HCT116 (cell line): Measurements from ENCODE around the gene MKI67. TPM values are rescaled to one million over a fixed set of nuclear protein-coding genes. Genes with fewer than 3 reads are reported as not detected.

Source experiments
- ATAC-seq: fragments of 200-7000 bp; cut with Tn5 transposase; 2 replicates; pipeline ENCODE4 v1.9.1; 2020; ENCODE audit warnings: mild to moderate bottlenecking, moderate library complexity
- BruUV-seq: library from RNA; stranded (reverse); fragments of 400-500 nt; replicated peaks from 2 replicates; lab custom pipeline; 2021; lab: Mats Ljungman, UMichigan
- CTCF ChIA-PET: fragments of 300-600 bp; sonication (Branson Sonifier 250); formaldehyde crosslinking; loops from one replicate; lab custom pipeline; 2021; ENCODE audit warnings: antibody characterized with exemption; lab: Charles Lee
- POLR2A ChIA-PET: fragments of 300-600, 350-600 bp; sonication (Branson Sonifier 250); formaldehyde crosslinking; loops from one replicate; lab custom pipeline; 2021; ENCODE audit warnings: antibody characterized with exemption; lab: Charles Lee
- RAD21 ChIA-PET, 2 experiments: fragments of 300-600 bp; sonication (Branson Sonifier 250); formaldehyde crosslinking; loops; one replicate each; lab custom pipeline; 2023; ENCODE audit warnings: low total read pairs in 2 of 2; ENCODE audit not compliant: uncharacterized antibody in 2 of 2, unreplicated experiment in 2 of 2, low non-redundant PET in 1 of 2; lab: Charles Lee
- DNase-seq: peaks from one replicate; pipeline ENCODE4 v3.0.0-alpha.2; 2010; ENCODE audit warnings: low read depth, low spot score
- H2AFZ ChIP-seq: fragments of 200-600 bp; shearing (Covaris generic), sonication (generic); 2 replicates; pipeline ENCODE4 v1.6.1; 2017; ENCODE audit warnings: low read depth, mixed run types, mixed read lengths, antibody characterized with exemption, low read length; ENCODE audit not compliant: poor library complexity, severe bottlenecking
- H3K27ac ChIP-seq: 2 replicates; pipeline ENCODE4 v1.5.1; 2012; ENCODE audit warnings: low read depth, low read length
- H3K27me3 ChIP-seq: fragments of 200-600 bp; sonication (generic); 2 replicates; pipeline ENCODE4 v1.6.1; 2016; ENCODE audit warnings: mixed run types, low read length, mixed read lengths; ENCODE audit not compliant: insufficient read depth
- H3K36me3 ChIP-seq, 2 experiments: fragments of 200-500 bp in 1 of 2; fragments of 200-600 bp in 1 of 2; sonication (Bioruptor generic) in 1 of 2; sonication (generic) in 1 of 2; 2 replicates each; pipeline versions ENCODE4 v1.5.1 to v1.6.1; 2014 to 2016; ENCODE audit warnings: low read length in 2 of 2, inconsistent platforms in 1 of 2, mixed read lengths in 1 of 2, mixed run types in 1 of 2; ENCODE audit not compliant: insufficient read depth in 2 of 2, control insufficient read depth in 1 of 2
- H3K4me1 ChIP-seq, 2 experiments: fragments of 200-600 bp in 1 of 2; sonication (generic) in 1 of 2; 2 replicates each; pipeline versions ENCODE4 v1.5.1 to v1.6.1; 2012 to 2017; ENCODE audit warnings: low read length in 2 of 2, inconsistent platforms in 1 of 2, mild to moderate bottlenecking in 1 of 2, mixed read lengths in 1 of 2, mixed run types in 1 of 2, moderate library complexity in 1 of 2; ENCODE audit not compliant: insufficient read depth in 2 of 2, control insufficient read depth in 1 of 2
- H3K4me2 ChIP-seq: fragments of 200-600 bp; sonication (generic); 2 replicates; pipeline ENCODE4 v1.6.1; 2017; ENCODE audit warnings: mixed run types, low read length, mixed read lengths
- H3K4me3 ChIP-seq, 2 experiments: fragments of 200-600 bp in 1 of 2; sonication (generic) in 1 of 2; replicated peaks in 1 of 2; 2 replicates each; pipeline ENCODE4 v1.5.1; 2011 to 2016; ENCODE audit warnings: low read length in 2 of 2, control low read depth in 1 of 2, low read depth in 1 of 2, mild to moderate bottlenecking in 1 of 2, mixed read lengths in 1 of 2, mixed run types in 1 of 2
- H3K79me2 ChIP-seq: fragments of 200-600 bp; sonication (generic); 2 replicates; pipeline ENCODE4 v1.6.1; 2017; ENCODE audit warnings: mild to moderate bottlenecking, mixed run types, low read length, moderate library complexity, mixed read lengths; ENCODE audit not compliant: insufficient read depth
- H3K9ac ChIP-seq: fragments of 200-600 bp; sonication (generic); 2 replicates; pipeline ENCODE4 v1.6.1; 2016; ENCODE audit warnings: low read length, mixed read lengths
- H3K9me2 ChIP-seq: fragments of 200-600 bp; sonication (generic), shearing (Covaris generic); 2 replicates; pipeline ENCODE4 v1.6.1; 2017; ENCODE audit warnings: mixed run types, mild to moderate bottlenecking, moderate library complexity; ENCODE audit not compliant: insufficient read depth
- H3K9me3 ChIP-seq, 2 experiments: fragments of 200-500 bp in 1 of 2; fragments of 200-600 bp in 1 of 2; sonication (Bioruptor generic) in 1 of 2; sonication (generic) in 1 of 2; 2 replicates each; pipeline ENCODE4 v1.6.1; 2014 to 2017; ENCODE audit warnings: low read length in 2 of 2, mixed read lengths in 2 of 2, inconsistent platforms in 1 of 2, low read depth in 1 of 2, mild to moderate bottlenecking in 1 of 2, mixed run types in 1 of 2, moderate library complexity in 1 of 2; ENCODE audit not compliant: control insufficient read depth in 1 of 2, insufficient read depth in 1 of 2
- H4K20me1 ChIP-seq: fragments of 200-600 bp; sonication (generic), shearing (Covaris generic); 2 replicates; pipeline ENCODE4 v1.6.1; 2017; ENCODE audit warnings: mixed run types, mild to moderate bottlenecking, moderate library complexity; ENCODE audit not compliant: insufficient read depth
- CBX3 ChIP-seq: IDR thresholded peaks from 2 replicates; pipeline ENCODE4 v1.6.1; 2012; ENCODE audit warnings: low read depth
- CEBPB ChIP-seq: IDR thresholded peaks from 2 replicates; pipeline ENCODE4 v1.6.1; 2012; ENCODE audit warnings: low read depth
- EGR1 ChIP-seq: IDR thresholded peaks from 2 replicates; pipeline ENCODE4 v1.6.1; 2012; ENCODE audit warnings: low read depth
- ELF1 ChIP-seq: IDR thresholded peaks from 2 replicates; pipeline ENCODE4 v1.6.1; 2012; ENCODE audit warnings: low read depth, borderline replicate concordance
- EZH2 ChIP-seq: fragments of 200-600 bp; sonication (generic); IDR thresholded peaks from 2 replicates; pipeline ENCODE4 v1.6.1; 2017; ENCODE audit warnings: antibody characterized with exemption, mixed run types
- EZH2phosphoT487 ChIP-seq: fragments of 200-600 bp; IDR thresholded peaks from 2 replicates; pipeline ENCODE4 v1.6.1; 2018; ENCODE audit warnings: antibody characterized with exemption, borderline replicate concordance
- FOSL1 ChIP-seq: IDR thresholded peaks from 2 replicates; pipeline ENCODE4 v1.6.1; 2012; ENCODE audit warnings: low read depth
- JUND ChIP-seq: IDR thresholded peaks from 2 replicates; pipeline ENCODE4 v1.6.1; 2012
- POLR2A ChIP-seq: IDR thresholded peaks from 2 replicates; pipeline ENCODE4 v1.7.0; 2011; ENCODE audit warnings: borderline replicate concordance; ENCODE audit not compliant: insufficient read depth, insufficient read length; ENCODE audit errors: extremely low read depth
- POLR2AphosphoS5 ChIP-seq: IDR thresholded peaks from 2 replicates; pipeline ENCODE4 v1.6.1; 2011; ENCODE audit warnings: mild to moderate bottlenecking, low read depth, low read length, moderate library complexity
- RAD21 ChIP-seq: IDR thresholded peaks from 2 replicates; pipeline ENCODE4 v1.6.1; 2012; ENCODE audit warnings: low read depth, mild to moderate bottlenecking
- SIN3A ChIP-seq: IDR thresholded peaks from 2 replicates; pipeline ENCODE4 v1.6.1; 2012; ENCODE audit warnings: low read depth
- YY1 ChIP-seq: IDR thresholded peaks from 2 replicates; pipeline ENCODE4 v1.6.1; 2011; ENCODE audit warnings: low read length, low read depth, moderate library complexity, mild to moderate bottlenecking; ENCODE audit not compliant: insufficient replicate concordance; ENCODE audit errors: extremely low read depth
- ZFX ChIP-seq: fragments of 450-650 bp; IDR thresholded peaks from 2 replicates; pipeline ENCODE4 v1.6.1; 2017
- ZNF274 ChIP-seq: fragments of 200-500 bp; sonication (Bioruptor generic); IDR thresholded peaks from 2 replicates; pipeline ENCODE4 v1.6.1; 2014; ENCODE audit warnings: mild to moderate bottlenecking, low read depth, low read length, inconsistent platforms
- intact Hi-C: fragments of 100-400 bp; cut with micrococcal nuclease; formaldehyde crosslinking; loops from 2 replicates; pipeline ENCODE4 v1.10.0; 2022
- total RNA-seq: library from RNA; stranded (reverse); gene quantifications from one replicate; pipeline ENCODE4 v1.2.1, GENCODE V29; 2021; ENCODE audit not compliant: unreplicated experiment
- TF ChIP-seq, protein P1 (sequence below): IDR thresholded peaks from 2 replicates; pipeline ENCODE4 v1.6.1; 2012
- TF ChIP-seq, protein P2 (sequence below): IDR thresholded peaks from 2 replicates; pipeline ENCODE4 v1.6.1; 2012; ENCODE audit warnings: low read depth
- TF ChIP-seq, protein P3 (sequence below): IDR thresholded peaks from 2 replicates; pipeline ENCODE4 v1.6.1; 2011; ENCODE audit warnings: mild to moderate bottlenecking, low read length, moderate library complexity; ENCODE audit not compliant: insufficient replicate concordance; ENCODE audit errors: extremely low read depth
- TF ChIP-seq, protein P4 (sequence below), 3 experiments: fragments of 200-600 bp in 1 of 3; sonication (generic) in 1 of 3; IDR thresholded peaks in 2 of 3; conservative IDR thresholded peaks in 1 of 3; 2 replicates each; pipeline ENCODE4 v1.5.1; 2012 to 2017; ENCODE audit warnings: low read depth in 2 of 3, low read length in 2 of 3, antibody characterized with exemption in 1 of 3, borderline replicate concordance in 1 of 3, control low read depth in 1 of 3, mild to moderate bottlenecking in 1 of 3, mixed read lengths in 1 of 3, mixed run types in 1 of 3, moderate library complexity in 1 of 3; ENCODE audit not compliant: insufficient read depth in 1 of 3

MKI67 gene
- total RNA-seq, 1 experiment from 2014 or later: 202 TPM

DNA sequence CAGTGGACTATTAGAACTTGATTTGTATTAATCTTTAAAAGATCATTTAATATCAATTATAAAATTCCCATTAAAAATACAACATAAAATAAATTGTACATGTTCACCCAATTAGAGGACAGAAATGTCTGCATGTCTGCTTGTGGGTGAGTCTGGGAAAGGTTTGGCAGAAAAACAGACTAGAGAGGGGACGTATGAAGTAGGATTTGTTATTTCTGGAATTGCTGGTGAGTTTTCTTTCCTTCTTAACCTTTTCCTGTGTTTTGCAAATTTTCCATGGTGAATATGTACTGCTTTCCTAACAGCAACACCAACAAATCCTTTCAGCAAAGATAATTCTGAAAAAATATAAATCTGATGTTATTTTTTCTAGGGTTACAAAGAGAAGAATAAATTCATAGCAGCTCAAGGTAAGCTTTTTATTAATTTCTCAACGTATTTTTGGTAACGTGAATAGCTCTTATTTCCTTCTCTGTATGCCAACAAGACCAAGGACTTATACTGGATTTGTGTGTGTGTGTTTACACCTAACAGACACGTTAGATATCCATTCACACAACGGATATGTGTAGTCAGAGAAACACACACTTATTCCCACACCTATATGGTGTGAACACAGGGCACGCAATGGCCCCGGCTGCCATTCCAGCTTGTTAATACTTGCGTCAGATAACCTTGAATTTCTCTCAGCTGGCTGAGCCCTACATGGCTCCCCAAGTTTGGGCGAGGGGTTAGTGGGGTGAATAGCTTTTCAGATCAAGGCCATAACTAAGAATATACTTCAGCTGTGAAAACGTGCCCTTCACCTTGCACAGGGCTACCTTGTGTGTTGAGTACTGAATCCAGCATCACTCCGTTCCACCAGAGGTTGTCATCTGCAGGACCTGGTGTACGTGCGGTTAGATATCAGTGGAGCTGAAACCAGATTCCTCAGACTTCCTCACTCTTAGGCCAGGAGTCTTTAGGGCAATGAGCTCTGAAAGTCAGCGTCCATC lies 64.6 kb downstream of the MKI67 start:
- TF ChIP-seq JUND (no peak), EGR1 (no peak), EZH2 (no peak), POLR2A (no peak), ZFX (no peak), FOSL1 (no peak), SIN3A (no peak), RAD21 (no peak), ZNF274 (no peak), CBX3 (no peak), YY1 (no peak), ELF1 (no peak), EZH2phosphoT487 (no peak), CEBPB (no peak), POLR2AphosphoS5 (no peak)
- TF ChIP-seq, protein P1, sequence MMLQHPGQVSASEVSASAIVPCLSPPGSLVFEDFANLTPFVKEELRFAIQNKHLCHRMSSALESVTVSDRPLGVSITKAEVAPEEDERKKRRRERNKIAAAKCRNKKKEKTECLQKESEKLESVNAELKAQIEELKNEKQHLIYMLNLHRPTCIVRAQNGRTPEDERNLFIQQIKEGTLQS: no peak
- TF ChIP-seq, protein P2, sequence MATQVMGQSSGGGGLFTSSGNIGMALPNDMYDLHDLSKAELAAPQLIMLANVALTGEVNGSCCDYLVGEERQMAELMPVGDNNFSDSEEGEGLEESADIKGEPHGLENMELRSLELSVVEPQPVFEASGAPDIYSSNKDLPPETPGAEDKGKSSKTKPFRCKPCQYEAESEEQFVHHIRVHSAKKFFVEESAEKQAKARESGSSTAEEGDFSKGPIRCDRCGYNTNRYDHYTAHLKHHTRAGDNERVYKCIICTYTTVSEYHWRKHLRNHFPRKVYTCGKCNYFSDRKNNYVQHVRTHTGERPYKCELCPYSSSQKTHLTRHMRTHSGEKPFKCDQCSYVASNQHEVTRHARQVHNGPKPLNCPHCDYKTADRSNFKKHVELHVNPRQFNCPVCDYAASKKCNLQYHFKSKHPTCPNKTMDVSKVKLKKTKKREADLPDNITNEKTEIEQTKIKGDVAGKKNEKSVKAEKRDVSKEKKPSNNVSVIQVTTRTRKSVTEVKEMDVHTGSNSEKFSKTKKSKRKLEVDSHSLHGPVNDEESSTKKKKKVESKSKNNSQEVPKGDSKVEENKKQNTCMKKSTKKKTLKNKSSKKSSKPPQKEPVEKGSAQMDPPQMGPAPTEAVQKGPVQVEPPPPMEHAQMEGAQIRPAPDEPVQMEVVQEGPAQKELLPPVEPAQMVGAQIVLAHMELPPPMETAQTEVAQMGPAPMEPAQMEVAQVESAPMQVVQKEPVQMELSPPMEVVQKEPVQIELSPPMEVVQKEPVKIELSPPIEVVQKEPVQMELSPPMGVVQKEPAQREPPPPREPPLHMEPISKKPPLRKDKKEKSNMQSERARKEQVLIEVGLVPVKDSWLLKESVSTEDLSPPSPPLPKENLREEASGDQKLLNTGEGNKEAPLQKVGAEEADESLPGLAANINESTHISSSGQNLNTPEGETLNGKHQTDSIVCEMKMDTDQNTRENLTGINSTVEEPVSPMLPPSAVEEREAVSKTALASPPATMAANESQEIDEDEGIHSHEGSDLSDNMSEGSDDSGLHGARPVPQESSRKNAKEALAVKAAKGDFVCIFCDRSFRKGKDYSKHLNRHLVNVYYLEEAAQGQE: no peak
- TF ChIP-seq, protein P3, sequence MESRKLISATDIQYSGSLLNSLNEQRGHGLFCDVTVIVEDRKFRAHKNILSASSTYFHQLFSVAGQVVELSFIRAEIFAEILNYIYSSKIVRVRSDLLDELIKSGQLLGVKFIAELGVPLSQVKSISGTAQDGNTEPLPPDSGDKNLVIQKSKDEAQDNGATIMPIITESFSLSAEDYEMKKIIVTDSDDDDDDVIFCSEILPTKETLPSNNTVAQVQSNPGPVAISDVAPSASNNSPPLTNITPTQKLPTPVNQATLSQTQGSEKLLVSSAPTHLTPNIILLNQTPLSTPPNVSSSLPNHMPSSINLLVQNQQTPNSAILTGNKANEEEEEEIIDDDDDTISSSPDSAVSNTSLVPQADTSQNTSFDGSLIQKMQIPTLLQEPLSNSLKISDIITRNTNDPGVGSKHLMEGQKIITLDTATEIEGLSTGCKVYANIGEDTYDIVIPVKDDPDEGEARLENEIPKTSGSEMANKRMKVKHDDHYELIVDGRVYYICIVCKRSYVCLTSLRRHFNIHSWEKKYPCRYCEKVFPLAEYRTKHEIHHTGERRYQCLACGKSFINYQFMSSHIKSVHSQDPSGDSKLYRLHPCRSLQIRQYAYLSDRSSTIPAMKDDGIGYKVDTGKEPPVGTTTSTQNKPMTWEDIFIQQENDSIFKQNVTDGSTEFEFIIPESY: no peak
- TF ChIP-seq, protein P4, sequence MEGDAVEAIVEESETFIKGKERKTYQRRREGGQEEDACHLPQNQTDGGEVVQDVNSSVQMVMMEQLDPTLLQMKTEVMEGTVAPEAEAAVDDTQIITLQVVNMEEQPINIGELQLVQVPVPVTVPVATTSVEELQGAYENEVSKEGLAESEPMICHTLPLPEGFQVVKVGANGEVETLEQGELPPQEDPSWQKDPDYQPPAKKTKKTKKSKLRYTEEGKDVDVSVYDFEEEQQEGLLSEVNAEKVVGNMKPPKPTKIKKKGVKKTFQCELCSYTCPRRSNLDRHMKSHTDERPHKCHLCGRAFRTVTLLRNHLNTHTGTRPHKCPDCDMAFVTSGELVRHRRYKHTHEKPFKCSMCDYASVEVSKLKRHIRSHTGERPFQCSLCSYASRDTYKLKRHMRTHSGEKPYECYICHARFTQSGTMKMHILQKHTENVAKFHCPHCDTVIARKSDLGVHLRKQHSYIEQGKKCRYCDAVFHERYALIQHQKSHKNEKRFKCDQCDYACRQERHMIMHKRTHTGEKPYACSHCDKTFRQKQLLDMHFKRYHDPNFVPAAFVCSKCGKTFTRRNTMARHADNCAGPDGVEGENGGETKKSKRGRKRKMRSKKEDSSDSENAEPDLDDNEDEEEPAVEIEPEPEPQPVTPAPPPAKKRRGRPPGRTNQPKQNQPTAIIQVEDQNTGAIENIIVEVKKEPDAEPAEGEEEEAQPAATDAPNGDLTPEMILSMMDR (IDR thresholded peaks at IDR 0.05 in 2 of 3, conservative IDR thresholded peaks at IDR 0.05 in 1 of 3; ENCODE audit: borderline replicate concordance in 1 of 3, insufficient read depth in 1 of 3, low read depth in 2 of 3, low read length in 2 of 3): no peak
- ChIA-PET RAD21 (no interaction called here), CTCF (interaction anchor here (1.4 kb wide), 1 partner anchor 14 kb away, joined by 4 read pairs; no protein-coding TSS in a partner anchor), POLR2A (interaction anchor here (0.9 kb wide), 1 partner anchor 14 kb away, joined by 3 read pairs; no protein-coding TSS in a partner anchor)
- Histone ChIP-seq H3K4me1 (no peaks in the 10 kb centered on the region), H3K4me2 (no peak overlapping the region), H3K27ac (no peak overlapping the region), H3K36me3 (no peaks in the 10 kb centered on the region; a peak in 1 of 4 replicates), H2AFZ (no peak overlapping the region), H3K27me3 (no peaks in the 10 kb centered on the region), H3K79me2 (no peaks in the 10 kb centered on the region), H4K20me1 (no peaks in the 10 kb centered on the region), H3K4me3 (no peak overlapping the region), H3K9ac (no peak overlapping the region), H3K9me2 (no peaks in the 10 kb centered on the region), H3K9me3 (no peaks in the 10 kb centered on the region)
- ATAC-seq (no peak), DNase-seq (no peak)
- no TSS peak for BruUV-seq
- intact Hi-C loops: no loop called here
